Middle frontal gyrus (tissue), 1 donor: Measurements from ENCODE around the gene ODAM.
"Not testable (repeated sequence)": the region's sequence is repeated elsewhere in the genome, so short reads cannot be mapped to it uniquely, and the experiment has no call there.

Source experiments
- DNase-seq: peaks from one replicate; pipeline ENCODE4 v3.0.0-alpha.2; 2015; ENCODE audit warnings: low spot score; ENCODE audit errors: extremely low spot score

The ODAM gene

DNA sequence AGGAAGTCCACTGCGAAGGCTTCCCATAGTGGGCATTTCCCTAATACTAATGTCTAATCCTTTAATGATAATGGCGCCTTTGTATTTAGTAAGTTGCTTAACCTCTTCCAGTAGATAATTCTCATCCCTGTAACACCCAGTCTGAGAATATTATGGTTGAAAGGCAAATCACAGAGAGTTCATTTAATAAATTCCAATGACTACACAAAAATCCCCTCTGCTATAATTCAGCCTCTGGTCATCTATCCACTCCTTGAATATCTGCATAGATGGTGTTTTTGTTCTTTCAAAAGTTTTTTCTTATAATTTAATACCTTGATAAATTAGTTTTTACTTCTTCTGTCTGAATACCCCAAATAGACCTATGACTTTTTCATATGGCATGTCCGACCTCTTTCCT lies 25.9 kb downstream of the ODAM start:
- not testable (repeated sequence) for DNase-seq

DNA sequence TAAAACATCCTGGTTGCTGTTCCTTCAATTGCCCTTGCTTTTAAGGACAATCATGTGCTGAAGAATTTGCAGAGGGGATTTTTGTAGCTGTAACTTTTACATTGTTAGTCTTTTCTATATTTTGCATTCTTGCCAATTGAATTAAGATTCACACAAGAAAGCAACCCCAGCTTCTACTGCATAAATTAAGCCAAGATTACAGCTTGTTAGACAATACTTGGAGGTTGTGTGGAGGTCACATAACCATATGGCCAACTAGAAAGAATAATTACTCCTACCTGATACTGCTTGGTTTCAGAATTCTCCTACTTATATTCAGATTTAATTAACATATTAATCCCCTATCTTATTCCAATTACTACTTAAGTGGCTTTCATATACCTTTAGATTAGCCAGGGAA lies 26.3 kb downstream of the ODAM start:
- DNase-seq, result not testable (repeated sequence)

DNA sequence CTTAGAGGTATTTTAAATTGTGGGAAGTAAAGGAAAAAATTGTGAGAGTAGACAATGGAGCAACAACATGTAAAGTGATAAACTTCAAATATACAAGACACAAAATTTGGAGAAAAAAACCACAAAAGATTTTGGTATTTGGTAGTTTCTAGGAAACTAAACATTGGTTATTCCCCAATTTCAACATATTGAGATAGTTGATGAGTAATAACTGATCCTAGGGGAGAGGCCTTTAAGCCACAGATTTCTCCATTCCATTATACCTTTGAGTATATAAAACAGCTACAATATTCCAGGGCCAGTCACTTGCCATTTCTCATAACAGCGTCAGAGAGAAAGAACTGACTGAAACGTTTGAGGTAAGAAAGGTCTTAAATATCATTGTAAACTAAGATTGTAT lies 30.3 kb downstream of the ODAM start, which contains the start of gene FDCSP:
Gene FDCSP (plus strand): TSS at position 301 of the 400 bp plus-strand sequence. CDS start 5,071 bp downstream, outside the sequence.
- no peak for DNase-seq

DNA sequence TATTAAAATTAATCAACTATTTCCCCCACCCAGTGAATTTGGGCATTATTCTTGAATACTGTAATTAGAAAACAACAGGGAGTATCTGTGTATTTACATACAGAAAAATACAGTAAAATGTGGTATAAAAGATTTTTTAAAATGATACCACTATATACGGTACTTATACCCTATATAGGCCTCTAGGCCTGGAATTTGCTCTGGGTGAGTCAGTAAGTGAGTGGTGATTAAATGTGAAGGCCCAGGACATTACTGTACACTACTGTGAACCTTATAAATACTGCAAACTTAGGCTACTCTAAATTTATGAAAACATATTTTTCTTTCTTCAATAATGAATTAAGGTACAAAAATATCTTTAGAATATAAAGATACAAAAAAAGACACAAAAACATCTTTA lies 40.6 kb downstream of the ODAM start:
- no peak for DNase-seq

GRCh38 chr4:70239131-70239883 lies 43.8 kb downstream of the ODAM start:
- no peak for DNase-seq

- DNase-seq, result no peak
Observed at GRCh38 chr4:70239884-70240591, 44.5 kb downstream of the ODAM start.

DNA sequence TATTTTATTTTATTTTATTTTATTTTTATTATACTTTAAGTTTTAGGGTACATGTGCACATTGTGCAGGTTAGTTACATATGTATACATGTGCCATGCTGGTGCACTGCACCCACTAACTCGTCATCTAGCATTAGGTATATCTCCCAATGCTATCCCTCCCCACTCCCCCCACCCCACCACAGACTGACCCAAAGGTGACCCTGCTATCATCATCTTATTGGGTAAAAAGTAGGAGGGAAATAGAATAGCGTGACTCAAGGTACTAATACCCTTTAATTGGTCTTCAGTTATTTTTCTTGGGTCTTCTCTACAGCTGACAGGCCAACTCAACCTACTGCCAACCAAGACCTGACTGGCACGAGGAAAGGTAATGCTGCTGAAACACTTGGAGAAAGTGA lies 46.8 kb downstream of the ODAM start, which contains the start of gene CSN3:
Gene CSN3 (plus strand): TSS at position 301 of the 400 bp plus-strand sequence. CDS start 2,223 bp downstream, outside the sequence.
- not testable (repeated sequence) for DNase-seq

- DNase-seq, result no peak
Observed at GRCh38 chr4:70243091-70243490, 47.6 kb downstream of the ODAM start.

GRCh38 chr4:70251250-70251944 lies 55.9 kb downstream of the ODAM start:
- DNase-seq, result no peak

GRCh38 chr4:70251945-70252277 lies 56.4 kb downstream of the ODAM start:
- DNase-seq, result no peak
